HCT116 (cell line): ENCODE data around the gene ZNF135.

ENCODE experiments used
- CTCF ChIP-seq, 3 experiments: fragments of 200-600 bp in 1 of 3; sonication (generic) in 1 of 3; IDR thresholded peaks in 2 of 3; conservative IDR thresholded peaks in 1 of 3; 2 replicates each; pipeline ENCODE4 v1.5.1; 2012 to 2017; ENCODE audit warnings: low read depth in 2 of 3, low read length in 2 of 3, antibody characterized with exemption in 1 of 3, borderline replicate concordance in 1 of 3, control low read depth in 1 of 3, mild to moderate bottlenecking in 1 of 3, mixed read lengths in 1 of 3, mixed run types in 1 of 3, moderate library complexity in 1 of 3; ENCODE audit not compliant: insufficient read depth in 1 of 3
- EZH2 ChIP-seq: fragments of 200-600 bp; sonication (generic); IDR thresholded peaks from 2 replicates; pipeline ENCODE4 v1.6.1; 2017; ENCODE audit warnings: antibody characterized with exemption, mixed run types
- EZH2phosphoT487 ChIP-seq: fragments of 200-600 bp; IDR thresholded peaks from 2 replicates; pipeline ENCODE4 v1.6.1; 2018; ENCODE audit warnings: antibody characterized with exemption, borderline replicate concordance
- POLR2A ChIP-seq: IDR thresholded peaks from 2 replicates; pipeline ENCODE4 v1.7.0; 2011; ENCODE audit warnings: borderline replicate concordance; ENCODE audit not compliant: insufficient read depth, insufficient read length; ENCODE audit errors: extremely low read depth
- POLR2AphosphoS5 ChIP-seq: IDR thresholded peaks from 2 replicates; pipeline ENCODE4 v1.6.1; 2011; ENCODE audit warnings: mild to moderate bottlenecking, low read depth, low read length, moderate library complexity
- REST ChIP-seq: IDR thresholded peaks from 2 replicates; pipeline ENCODE4 v1.6.1; 2012; ENCODE audit warnings: low read depth
- TCF7L2 ChIP-seq: IDR thresholded peaks from 2 replicates; pipeline ENCODE4 v1.7.0; 2011; ENCODE audit warnings: borderline replicate concordance, inconsistent platforms; ENCODE audit not compliant: insufficient read depth, insufficient read length; ENCODE audit errors: extremely low read depth
- ZBTB33 ChIP-seq: IDR thresholded peaks from 2 replicates; pipeline ENCODE4 v1.6.1; 2011; ENCODE audit warnings: mild to moderate bottlenecking, low read length, moderate library complexity; ENCODE audit not compliant: insufficient replicate concordance; ENCODE audit errors: extremely low read depth

GRCh38 chr19:58059671-58060078 is 593 bp downstream of the ZNF135 start:
- no peak for TF ChIP-seq CTCF (IDR thresholded peaks at IDR 0.05 in 2 of 3, conservative IDR thresholded peaks at IDR 0.05 in 1 of 3; ENCODE audit: borderline replicate concordance in 1 of 3, insufficient read depth in 1 of 3, low read depth in 2 of 3, low read length in 2 of 3)
- TF ChIP-seq EZH2phosphoT487: no peak
- no peak for TF ChIP-seq POLR2AphosphoS5
- no peak for TF ChIP-seq POLR2A
- no peak for TF ChIP-seq EZH2
- no peak for TF ChIP-seq TCF7L2
- TF ChIP-seq REST: no peak
- no peak for TF ChIP-seq ZBTB33
